NCI-H226 (cell line): ENCODE results near the gene COQ10B.

Experiments
- DNase-seq: peaks from one replicate; pipeline ENCODE4 v3.0.0-alpha.2; 2015

COQ10B gene

GRCh38 chr2:197502685-197503084, 49.3 kb downstream of the COQ10B start:
- no peak for DNase-seq

GRCh38 chr2:197504000-197504399, 50.6 kb downstream of the COQ10B start:
- DNase-seq, result no peak

GRCh38 chr2:197504512-197504911, 51.2 kb downstream of the COQ10B start:
- DNase-seq, result no peak

GRCh38 chr2:197506658-197507057, 53.3 kb downstream of the COQ10B start:
- no peak for DNase-seq

GRCh38 chr2:197513915-197514314, 60.6 kb downstream of the COQ10B start:
- no peak for DNase-seq

- no peak for DNase-seq
Measured at GRCh38 chr2:197514754-197515153, 61.4 kb downstream of the COQ10B start.

- no peak for DNase-seq
Measured at GRCh38 chr2:197515315-197515738, 62.0 kb downstream of the COQ10B start.

- peak; percentile 91 for DNase-seq
Measured at GRCh38 chr2:197515739-197516392, 62.5 kb downstream of the COQ10B start, which contains the start of gene MOB4. Gene MOB4, plus strand, starts transcription at chr2:197516066. Its CDS starts 21 bp downstream, at chr2:197516087.

- DNase-seq, result no peak
Measured at GRCh38 chr2:197516393-197516761, 63.0 kb downstream of the COQ10B start.

GRCh38 chr2:197517150-197517549, 63.8 kb downstream of the COQ10B start:
- no peak for DNase-seq
